T47D (cell line): ENCODE measurements around the gene NRIP1.

Source experiments
- DNase-seq, 2 experiments: peaks; one replicate each; pipeline versions ENCODE4 v3.0.0 to v3.0.0-alpha.2; 2011 to 2012; ENCODE audit warnings: low read depth in 1 of 2, low spot score in 1 of 2
- JUND ChIP-seq: IDR thresholded peaks from 2 replicates; pipeline ENCODE4 v1.6.1; 2012; ENCODE audit warnings: low read depth
- in situ Hi-C: cut with HindIII; loops from 2 replicates; pipeline ENCODE4 v1.10.0; 2016; ENCODE audit warnings: low sequenced_read_pairs, low pct_unique_long_range_greater_than_20kb

NRIP1 gene, protein sequence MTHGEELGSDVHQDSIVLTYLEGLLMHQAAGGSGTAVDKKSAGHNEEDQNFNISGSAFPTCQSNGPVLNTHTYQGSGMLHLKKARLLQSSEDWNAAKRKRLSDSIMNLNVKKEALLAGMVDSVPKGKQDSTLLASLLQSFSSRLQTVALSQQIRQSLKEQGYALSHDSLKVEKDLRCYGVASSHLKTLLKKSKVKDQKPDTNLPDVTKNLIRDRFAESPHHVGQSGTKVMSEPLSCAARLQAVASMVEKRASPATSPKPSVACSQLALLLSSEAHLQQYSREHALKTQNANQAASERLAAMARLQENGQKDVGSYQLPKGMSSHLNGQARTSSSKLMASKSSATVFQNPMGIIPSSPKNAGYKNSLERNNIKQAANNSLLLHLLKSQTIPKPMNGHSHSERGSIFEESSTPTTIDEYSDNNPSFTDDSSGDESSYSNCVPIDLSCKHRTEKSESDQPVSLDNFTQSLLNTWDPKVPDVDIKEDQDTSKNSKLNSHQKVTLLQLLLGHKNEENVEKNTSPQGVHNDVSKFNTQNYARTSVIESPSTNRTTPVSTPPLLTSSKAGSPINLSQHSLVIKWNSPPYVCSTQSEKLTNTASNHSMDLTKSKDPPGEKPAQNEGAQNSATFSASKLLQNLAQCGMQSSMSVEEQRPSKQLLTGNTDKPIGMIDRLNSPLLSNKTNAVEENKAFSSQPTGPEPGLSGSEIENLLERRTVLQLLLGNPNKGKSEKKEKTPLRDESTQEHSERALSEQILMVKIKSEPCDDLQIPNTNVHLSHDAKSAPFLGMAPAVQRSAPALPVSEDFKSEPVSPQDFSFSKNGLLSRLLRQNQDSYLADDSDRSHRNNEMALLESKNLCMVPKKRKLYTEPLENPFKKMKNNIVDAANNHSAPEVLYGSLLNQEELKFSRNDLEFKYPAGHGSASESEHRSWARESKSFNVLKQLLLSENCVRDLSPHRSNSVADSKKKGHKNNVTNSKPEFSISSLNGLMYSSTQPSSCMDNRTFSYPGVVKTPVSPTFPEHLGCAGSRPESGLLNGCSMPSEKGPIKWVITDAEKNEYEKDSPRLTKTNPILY (N-terminal part only)

DNA sequence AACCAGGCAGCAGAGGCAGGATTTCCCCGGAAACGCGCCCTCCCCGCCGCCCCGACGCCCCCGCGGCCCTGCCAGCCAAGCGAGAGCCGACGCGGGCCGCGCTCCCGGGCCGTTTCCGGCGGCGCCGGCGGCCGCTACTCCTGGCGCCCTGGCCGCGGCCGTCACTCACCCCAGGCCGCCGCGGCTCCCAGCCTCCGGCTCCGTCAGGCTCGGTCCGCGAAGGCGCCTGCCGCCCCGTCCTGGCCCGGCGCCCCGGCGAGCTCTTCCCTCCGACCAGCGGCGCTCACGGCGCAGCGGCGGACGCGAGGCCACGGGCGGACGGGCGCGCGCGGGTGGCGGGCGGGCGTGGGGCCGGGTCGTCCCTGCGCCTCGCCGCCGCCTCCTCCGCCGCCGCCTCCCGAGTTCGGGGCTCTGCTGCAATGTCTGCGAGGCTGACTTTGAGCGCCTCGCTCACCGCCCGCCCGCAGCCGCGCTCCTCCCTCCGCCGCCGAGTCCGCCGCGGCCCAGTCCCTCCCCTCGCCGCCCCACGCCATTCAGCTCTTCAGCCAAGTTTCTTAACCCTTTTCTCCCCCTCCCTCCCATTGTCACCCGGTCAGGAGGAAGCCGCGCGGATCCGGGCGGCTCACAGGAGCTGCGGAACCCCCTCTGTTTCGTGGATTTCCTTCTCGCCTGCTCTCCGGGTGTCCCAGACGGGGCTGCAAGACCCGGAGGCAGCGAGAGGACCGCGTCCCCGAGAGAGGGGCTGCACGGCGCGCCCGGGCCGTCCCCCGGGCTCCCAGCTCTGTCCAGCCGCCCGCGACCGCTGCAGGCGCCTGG, at the start of gene NRIP1:
TSS of gene NRIP1 (minus strand) at position 425 of the 816 bp plus-strand sequence. CDS start 96,808 bp downstream, outside the sequence.
- in situ Hi-C loops, result no loop called here
- no peak for TF ChIP-seq JUND
- peak; percentile 87 to 96 for DNase-seq

- TF ChIP-seq JUND, result no peak
- in situ Hi-C loops, result no loop called here
- DNase-seq, result no peak
Measured at GRCh38 chr21:15112858-15113257, 48.1 kb upstream of the NRIP1 start.

- DNase-seq, result no peak
- no peak for TF ChIP-seq JUND
- in situ Hi-C loops, result no loop called here
Measured at GRCh38 chr21:15108801-15109200, 44.0 kb upstream of the NRIP1 start.

GRCh38 chr21:15104470-15104869, 39.7 kb upstream of the NRIP1 start:
- in situ Hi-C loops, result no loop called here
- no peak for DNase-seq
- no peak for TF ChIP-seq JUND

DNA sequence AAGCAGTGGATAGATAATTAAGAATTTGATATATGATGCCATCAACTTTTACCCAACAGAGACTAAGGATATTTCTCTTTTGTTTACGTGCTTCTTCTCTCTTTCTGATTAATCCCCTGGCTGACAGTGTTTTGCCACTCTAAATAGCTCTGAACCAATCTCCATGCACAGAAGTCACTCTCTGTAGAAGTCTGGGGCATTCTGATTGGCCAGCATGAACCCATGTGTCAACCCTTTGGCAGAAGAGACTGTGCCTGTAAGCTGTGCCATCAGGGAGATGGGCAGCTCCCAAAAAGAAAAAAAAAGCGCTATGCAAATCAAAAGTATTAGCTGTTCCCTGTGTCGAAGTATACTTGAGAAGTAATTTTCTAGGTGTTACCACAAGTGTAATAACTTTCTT, 34.1 kb upstream of the NRIP1 start:
- TF ChIP-seq JUND, result no peak
- in situ Hi-C loops, result no loop called here
- no peak for DNase-seq

- in situ Hi-C loops, result no loop called here
- no peak for DNase-seq
- no peak for TF ChIP-seq JUND
Measured at GRCh38 chr21:15098181-15098580, 33.4 kb upstream of the NRIP1 start.

- TF ChIP-seq JUND, result no peak
- no peak for DNase-seq
- in situ Hi-C loops, result no loop called here
Measured at GRCh38 chr21:15097580-15097979, 32.8 kb upstream of the NRIP1 start.

- TF ChIP-seq JUND, result no peak
- in situ Hi-C loops, result no loop called here
- DNase-seq, result no peak
Measured at GRCh38 chr21:15096146-15096545, 31.3 kb upstream of the NRIP1 start.

DNA sequence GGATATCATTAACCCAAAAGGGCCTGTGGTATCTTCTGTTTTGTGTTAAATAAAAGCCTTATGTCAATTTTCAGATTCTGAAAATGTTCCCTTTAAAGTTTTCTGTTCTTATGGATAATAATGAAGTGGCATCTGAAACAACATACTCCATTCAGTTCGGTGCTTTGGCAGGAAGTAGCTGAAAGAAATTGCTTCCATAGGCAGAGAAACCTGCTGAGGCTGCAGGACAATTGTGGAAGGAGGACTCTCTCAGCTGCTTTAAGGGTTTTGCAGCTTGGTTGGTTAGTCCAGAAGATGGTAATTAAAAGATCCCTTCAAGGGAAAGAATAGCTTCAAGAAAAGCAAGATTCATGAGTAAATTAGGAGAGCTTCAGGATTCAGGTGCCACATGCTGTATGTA, 30.5 kb upstream of the NRIP1 start:
- no peak for TF ChIP-seq JUND
- in situ Hi-C loops, result no loop called here
- no peak for DNase-seq

DNA sequence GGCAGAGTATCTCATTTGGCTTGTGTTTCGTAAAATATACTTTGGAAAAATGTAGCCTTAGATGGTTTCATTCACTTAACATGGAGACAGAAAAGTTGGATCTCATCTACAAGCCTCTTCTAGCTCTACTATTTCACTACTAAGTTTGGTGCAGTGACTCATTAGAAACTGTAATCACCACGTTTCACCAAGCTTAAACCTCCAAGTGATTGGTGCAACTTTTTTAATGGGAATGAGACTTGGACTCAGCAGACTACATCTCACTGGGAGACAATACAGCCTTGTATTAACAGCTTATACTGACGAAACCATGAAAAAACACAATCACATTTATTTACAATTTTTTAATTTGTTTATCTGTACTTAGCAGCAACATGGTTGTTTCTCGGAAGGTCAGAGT, 29.9 kb upstream of the NRIP1 start:
- in situ Hi-C loops, result no loop called here
- no peak for DNase-seq
- no peak for TF ChIP-seq JUND

GRCh38 chr21:15093216-15093615, 28.4 kb upstream of the NRIP1 start:
- no peak for TF ChIP-seq JUND
- DNase-seq, result no peak
- in situ Hi-C loops, result no loop called here

- in situ Hi-C loops, result no loop called here
- no peak for DNase-seq
- no peak for TF ChIP-seq JUND
Measured at GRCh38 chr21:15092745-15093144, 27.9 kb upstream of the NRIP1 start.
